ENCODE measurements around the gene MYRIP.

GRCh38 chr3:40254891-40255290, 445.5 kb downstream of the MYRIP start:
- TF ChIP-seq, protein P1, sequence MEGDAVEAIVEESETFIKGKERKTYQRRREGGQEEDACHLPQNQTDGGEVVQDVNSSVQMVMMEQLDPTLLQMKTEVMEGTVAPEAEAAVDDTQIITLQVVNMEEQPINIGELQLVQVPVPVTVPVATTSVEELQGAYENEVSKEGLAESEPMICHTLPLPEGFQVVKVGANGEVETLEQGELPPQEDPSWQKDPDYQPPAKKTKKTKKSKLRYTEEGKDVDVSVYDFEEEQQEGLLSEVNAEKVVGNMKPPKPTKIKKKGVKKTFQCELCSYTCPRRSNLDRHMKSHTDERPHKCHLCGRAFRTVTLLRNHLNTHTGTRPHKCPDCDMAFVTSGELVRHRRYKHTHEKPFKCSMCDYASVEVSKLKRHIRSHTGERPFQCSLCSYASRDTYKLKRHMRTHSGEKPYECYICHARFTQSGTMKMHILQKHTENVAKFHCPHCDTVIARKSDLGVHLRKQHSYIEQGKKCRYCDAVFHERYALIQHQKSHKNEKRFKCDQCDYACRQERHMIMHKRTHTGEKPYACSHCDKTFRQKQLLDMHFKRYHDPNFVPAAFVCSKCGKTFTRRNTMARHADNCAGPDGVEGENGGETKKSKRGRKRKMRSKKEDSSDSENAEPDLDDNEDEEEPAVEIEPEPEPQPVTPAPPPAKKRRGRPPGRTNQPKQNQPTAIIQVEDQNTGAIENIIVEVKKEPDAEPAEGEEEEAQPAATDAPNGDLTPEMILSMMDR (IDR thresholded peaks at IDR 0.05; ENCODE audit: low read length), result no peak
- no peak for TF ChIP-seq EZH2 (IDR thresholded peaks at IDR 0.05; ENCODE audit: borderline replicate concordance, low read length)

Data from OCI-LY1 (cell line).